H1 (cell line): Measurements from ENCODE around the gene PRR35. TPM values are rescaled to one million over a fixed set of nuclear protein-coding genes. Genes with fewer than 3 reads are reported as not detected.

ENCODE experiments used
- CEBPB ChIP-seq: IDR thresholded peaks from 2 replicates; pipeline ENCODE4 v1.6.1; 2012; ENCODE audit warnings: low read depth, low read length
- CHD7 ChIP-seq: fragments of 300-600 bp; sonication (generic); IDR thresholded peaks from 2 replicates; pipeline ENCODE4 v1.7.1; 2012; ENCODE audit warnings: low read length, moderate library complexity, mild to moderate bottlenecking, inconsistent platforms; ENCODE audit not compliant: insufficient replicate concordance
- EGR1 ChIP-seq: IDR thresholded peaks from 2 replicates; pipeline ENCODE4 v1.6.1; 2011; ENCODE audit warnings: low read depth, low read length, borderline replicate concordance
- FOSL1 ChIP-seq: IDR thresholded peaks from 2 replicates; pipeline ENCODE4 v1.6.1; 2011; ENCODE audit warnings: mild to moderate bottlenecking, low read depth, low read length, moderate library complexity; ENCODE audit not compliant: insufficient read depth
- GABPA ChIP-seq: IDR thresholded peaks from 2 replicates; pipeline ENCODE4 v1.6.1; 2011; ENCODE audit warnings: mild to moderate bottlenecking, low read length, moderate library complexity, borderline replicate concordance; ENCODE audit not compliant: insufficient read depth
- JUN ChIP-seq: IDR thresholded peaks from 2 replicates; pipeline ENCODE4 v1.6.1; 2011; ENCODE audit warnings: low read depth, mild to moderate bottlenecking, improper control_type of control experiment, low read length
- PHF8 ChIP-seq: fragments of 200-600 bp; sonication (generic); conservative IDR thresholded peaks from 2 replicates; pipeline ENCODE4 v1.7.1; 2012; ENCODE audit warnings: low read depth, mild to moderate bottlenecking, inconsistent platforms, low read length, moderate library complexity
- POU5F1 ChIP-seq: IDR thresholded peaks from 2 replicates; pipeline ENCODE4 v1.6.1; 2011; ENCODE audit warnings: low read depth, mild to moderate bottlenecking, low read length, moderate library complexity
- SP2 ChIP-seq: IDR thresholded peaks from 2 replicates; pipeline ENCODE4 v1.6.1; 2012; ENCODE audit warnings: mild to moderate bottlenecking, low read length, inconsistent platforms
- TAF1 ChIP-seq: IDR thresholded peaks from 2 replicates; pipeline ENCODE4 v1.6.1; 2011; ENCODE audit warnings: mild to moderate bottlenecking, low read depth, low read length
- YY1 ChIP-seq: IDR thresholded peaks from 2 replicates; pipeline ENCODE4 v1.6.1; 2011; ENCODE audit warnings: low read depth, mild to moderate bottlenecking, low read length
- ZNF274 ChIP-seq: IDR thresholded peaks from 2 replicates; pipeline ENCODE4 v1.7.0; 2012; ENCODE audit warnings: low read length, borderline replicate concordance; ENCODE audit errors: extremely low read depth
- polyA plus RNA-seq, 7 experiments: library from polyadenylated mRNA; depleted of rRNA in 3 of 7; stranded (reverse) in 5 of 7; unstranded in 2 of 7; fragments of >200 nt in 5 of 7; fragments of 200-250 nt in 2 of 7; gene quantifications; 1 replicate in 5 of 7; 2 replicates in 1 of 7; 4 replicates in 1 of 7; pipeline versions ENCODE4 v1.2.1 to v1.2.3, GENCODE V29; 2011 to 2013; ENCODE audit warnings: missing spikeins in 2 of 7, mixed read lengths in 2 of 7
- total RNA-seq: library from RNA; stranded (reverse); fragmentation: NEBNext Ultra II Directional; extraction: Animal tissue kit (Norgen Biotek cat#: 25700); gene quantifications from 2 replicates; pipeline ENCODE4 v1.2.1, GENCODE V29; 2021

The PRR35 gene
- total and polyA plus RNA-seq, 2 of the 8 experiments (the other 6 are each of a cell fraction or from before 2014, with no cell fraction given) = 0.38 to 0.50 TPM

GRCh38 chr16:556474-557173 is 3.6 kb upstream of the PRR35 start (continued):
- TF ChIP-seq CHD7 = no peak
- no peak for TF ChIP-seq SP2
- no peak for TF ChIP-seq GABPA
- TF ChIP-seq CEBPB = no peak
- TF ChIP-seq FOSL1 = no peak
- no peak for TF ChIP-seq PHF8
- no peak for TF ChIP-seq JUN
- no peak for TF ChIP-seq TAF1
- TF ChIP-seq EGR1 = no peak
- no peak for TF ChIP-seq ZNF274
- no peak for TF ChIP-seq YY1
- no peak for TF ChIP-seq POU5F1
